Neural cell (in vitro differentiated cells): Measurements from ENCODE around the gene ATG7. TPM values are rescaled to one million over a fixed set of nuclear protein-coding genes. Genes with fewer than 3 reads are reported as not detected.

Source experiments
- H2AFZ ChIP-seq: fragments of 200-600, 300-800 bp; sonication (generic), shearing (Covaris generic); 2 replicates; pipeline ENCODE4 v1.6.0; 2014; ENCODE audit warnings: low read depth, mild to moderate bottlenecking, antibody characterized with exemption, low read length, moderate library complexity
- H3F3A ChIP-seq: fragments of 200-600 bp; shearing (Covaris generic); 2 replicates; pipeline ENCODE4 v1.6.1; 2016; ENCODE audit warnings: mild to moderate bottlenecking, moderate library complexity, mixed read lengths, antibody characterized with exemption, low read length; ENCODE audit not compliant: insufficient read depth, poor library complexity, severe bottlenecking
- H3K27ac ChIP-seq: fragments of 200-600, 300-800 bp; sonication (generic), shearing (Covaris generic); 2 replicates; pipeline ENCODE4 v1.5.1; 2014; ENCODE audit warnings: mild to moderate bottlenecking, low read length, moderate library complexity
- H3K27me3 ChIP-seq: fragments of 300-800, 200-600 bp; sonication (generic), shearing (Covaris generic); 2 replicates; pipeline ENCODE4 v1.6.0; 2014; ENCODE audit warnings: mild to moderate bottlenecking, low read depth, low read length, moderate library complexity; ENCODE audit not compliant: insufficient read depth
- H3K36me3 ChIP-seq: fragments of 300-800, 200-600 bp; sonication (generic), shearing (Covaris generic); 2 replicates; pipeline ENCODE4 v1.5.1; 2014; ENCODE audit warnings: mild to moderate bottlenecking, antibody characterized with exemption, low read length, moderate library complexity; ENCODE audit not compliant: insufficient read depth
- H3K4me2 ChIP-seq: fragments of 300-800, 200-600 bp; sonication (generic), shearing (Covaris generic); 2 replicates; pipeline ENCODE4 v1.6.0; 2014; ENCODE audit warnings: mild to moderate bottlenecking, low read length
- H3K4me3 ChIP-seq: fragments of 300-800, 200-600 bp; sonication (generic), shearing (Covaris generic); 2 replicates; pipeline ENCODE4 v1.5.1; 2014; ENCODE audit warnings: mild to moderate bottlenecking, low read length, moderate library complexity
- H3K79me2 ChIP-seq: fragments of 200-600 bp; shearing (Covaris generic); replicated peaks from 2 replicates; pipeline ENCODE4 v1.6.0; 2014; ENCODE audit warnings: mild to moderate bottlenecking, low read length, moderate library complexity; ENCODE audit not compliant: insufficient read depth
- H3K9ac ChIP-seq: fragments of 300-800, 200-600 bp; sonication (generic), shearing (Covaris generic); 2 replicates; pipeline ENCODE4 v1.6.1; 2016; ENCODE audit warnings: mild to moderate bottlenecking, low read length, mixed read lengths
- H3K9me2 ChIP-seq: fragments of 200-600 bp; shearing (Covaris generic); 2 replicates; pipeline ENCODE4 v1.6.1; 2016; ENCODE audit warnings: mild to moderate bottlenecking, low read length, mixed read lengths; ENCODE audit not compliant: insufficient read depth
- H3K9me3 ChIP-seq: fragments of 200-600, 300-800 bp; sonication (generic), shearing (Covaris generic); 2 replicates; pipeline ENCODE4 v1.6.1; 2016; ENCODE audit warnings: mild to moderate bottlenecking, mixed run types, low read length, moderate library complexity, mixed read lengths
- H4K20me1 ChIP-seq: fragments of 200-600 bp; shearing (Covaris generic); 2 replicates; pipeline ENCODE4 v1.6.1; 2016; ENCODE audit warnings: mild to moderate bottlenecking, mixed run types; ENCODE audit not compliant: insufficient read depth
- EP300 ChIP-seq: fragments of 450-650 bp; conservative IDR thresholded peaks from 2 replicates; pipeline ENCODE4 v1.6.1; 2014; ENCODE audit warnings: antibody characterized with exemption, mild to moderate bottlenecking, moderate library complexity; ENCODE audit not compliant: poor library complexity, severe bottlenecking
- EZH2 ChIP-seq: fragments of 200-600, 300-800 bp; shearing (Covaris generic), sonication (generic); IDR thresholded peaks from 2 replicates; pipeline ENCODE4 v1.6.1; 2014; ENCODE audit warnings: antibody characterized with exemption, low read length, borderline replicate concordance, mild to moderate bottlenecking; ENCODE audit not compliant: insufficient read depth, poor library complexity, severe bottlenecking
- MXI1 ChIP-seq: fragments of 450-650 bp; conservative IDR thresholded peaks from 2 replicates; pipeline ENCODE4 v1.6.1; 2014; ENCODE audit warnings: antibody characterized with exemption, mild to moderate bottlenecking; ENCODE audit not compliant: poor library complexity, severe bottlenecking
- POLR2AphosphoS5 ChIP-seq: IDR thresholded peaks from 2 replicates; pipeline ENCODE4 v1.6.1; 2012
- RAD21 ChIP-seq: fragments of 450-650 bp; conservative IDR thresholded peaks from 2 replicates; pipeline ENCODE4 v1.6.1; 2014; ENCODE audit warnings: antibody characterized with exemption, mild to moderate bottlenecking, moderate library complexity
- SMC3 ChIP-seq: fragments of 450-650 bp; conservative IDR thresholded peaks from 2 replicates; pipeline ENCODE4 v1.6.1; 2014; ENCODE audit warnings: antibody characterized with exemption, mild to moderate bottlenecking, moderate library complexity; ENCODE audit not compliant: poor library complexity
- TAF1 ChIP-seq: IDR thresholded peaks from 2 replicates; pipeline ENCODE4 v1.6.1; 2012; ENCODE audit warnings: low read depth
- polyA plus RNA-seq: library from polyadenylated mRNA; depleted of rRNA; stranded (reverse); fragments of >200 nt; gene quantifications from 2 replicates; pipeline ENCODE4 v1.2.3, GENCODE V29; 2014
- TF ChIP-seq, protein P1 (sequence below): IDR thresholded peaks from 2 replicates; pipeline ENCODE4 v1.6.1; 2012; ENCODE audit warnings: borderline replicate concordance
- TF ChIP-seq, protein P2 (sequence below): fragments of 450-650 bp; IDR thresholded peaks from 2 replicates; pipeline ENCODE4 v1.5.1; 2014; ENCODE audit warnings: antibody characterized with exemption, mild to moderate bottlenecking, moderate library complexity; ENCODE audit not compliant: poor library complexity, severe bottlenecking

The ATG7 gene
- polyA plus RNA-seq, 1 donor from 2014 or later = 28.8 TPM

DNA sequence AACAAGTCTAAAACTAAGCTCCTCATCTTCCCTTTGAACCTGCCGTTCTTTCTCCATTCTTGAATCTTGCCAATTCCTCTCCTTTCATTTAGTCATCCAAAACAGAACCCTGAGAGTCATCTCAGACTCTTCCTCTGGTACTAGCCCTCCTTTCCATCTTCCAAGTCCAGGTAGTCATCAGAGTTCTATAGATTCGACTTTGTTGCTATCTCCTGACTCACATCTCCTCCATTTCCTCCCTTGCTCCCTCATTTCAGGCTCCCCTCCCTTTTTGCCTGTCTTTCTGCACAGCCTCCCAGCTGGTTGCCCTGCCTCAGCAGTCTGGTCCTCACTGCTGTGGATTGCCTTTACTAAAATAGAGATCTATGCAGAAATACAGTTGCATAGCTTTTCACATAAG, 4.7 kb downstream of the ATG7 start (continued):
- TF ChIP-seq, protein P1, sequence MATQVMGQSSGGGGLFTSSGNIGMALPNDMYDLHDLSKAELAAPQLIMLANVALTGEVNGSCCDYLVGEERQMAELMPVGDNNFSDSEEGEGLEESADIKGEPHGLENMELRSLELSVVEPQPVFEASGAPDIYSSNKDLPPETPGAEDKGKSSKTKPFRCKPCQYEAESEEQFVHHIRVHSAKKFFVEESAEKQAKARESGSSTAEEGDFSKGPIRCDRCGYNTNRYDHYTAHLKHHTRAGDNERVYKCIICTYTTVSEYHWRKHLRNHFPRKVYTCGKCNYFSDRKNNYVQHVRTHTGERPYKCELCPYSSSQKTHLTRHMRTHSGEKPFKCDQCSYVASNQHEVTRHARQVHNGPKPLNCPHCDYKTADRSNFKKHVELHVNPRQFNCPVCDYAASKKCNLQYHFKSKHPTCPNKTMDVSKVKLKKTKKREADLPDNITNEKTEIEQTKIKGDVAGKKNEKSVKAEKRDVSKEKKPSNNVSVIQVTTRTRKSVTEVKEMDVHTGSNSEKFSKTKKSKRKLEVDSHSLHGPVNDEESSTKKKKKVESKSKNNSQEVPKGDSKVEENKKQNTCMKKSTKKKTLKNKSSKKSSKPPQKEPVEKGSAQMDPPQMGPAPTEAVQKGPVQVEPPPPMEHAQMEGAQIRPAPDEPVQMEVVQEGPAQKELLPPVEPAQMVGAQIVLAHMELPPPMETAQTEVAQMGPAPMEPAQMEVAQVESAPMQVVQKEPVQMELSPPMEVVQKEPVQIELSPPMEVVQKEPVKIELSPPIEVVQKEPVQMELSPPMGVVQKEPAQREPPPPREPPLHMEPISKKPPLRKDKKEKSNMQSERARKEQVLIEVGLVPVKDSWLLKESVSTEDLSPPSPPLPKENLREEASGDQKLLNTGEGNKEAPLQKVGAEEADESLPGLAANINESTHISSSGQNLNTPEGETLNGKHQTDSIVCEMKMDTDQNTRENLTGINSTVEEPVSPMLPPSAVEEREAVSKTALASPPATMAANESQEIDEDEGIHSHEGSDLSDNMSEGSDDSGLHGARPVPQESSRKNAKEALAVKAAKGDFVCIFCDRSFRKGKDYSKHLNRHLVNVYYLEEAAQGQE = no peak
- TF ChIP-seq TAF1 = no peak
- no peak for TF ChIP-seq MXI1

DNA sequence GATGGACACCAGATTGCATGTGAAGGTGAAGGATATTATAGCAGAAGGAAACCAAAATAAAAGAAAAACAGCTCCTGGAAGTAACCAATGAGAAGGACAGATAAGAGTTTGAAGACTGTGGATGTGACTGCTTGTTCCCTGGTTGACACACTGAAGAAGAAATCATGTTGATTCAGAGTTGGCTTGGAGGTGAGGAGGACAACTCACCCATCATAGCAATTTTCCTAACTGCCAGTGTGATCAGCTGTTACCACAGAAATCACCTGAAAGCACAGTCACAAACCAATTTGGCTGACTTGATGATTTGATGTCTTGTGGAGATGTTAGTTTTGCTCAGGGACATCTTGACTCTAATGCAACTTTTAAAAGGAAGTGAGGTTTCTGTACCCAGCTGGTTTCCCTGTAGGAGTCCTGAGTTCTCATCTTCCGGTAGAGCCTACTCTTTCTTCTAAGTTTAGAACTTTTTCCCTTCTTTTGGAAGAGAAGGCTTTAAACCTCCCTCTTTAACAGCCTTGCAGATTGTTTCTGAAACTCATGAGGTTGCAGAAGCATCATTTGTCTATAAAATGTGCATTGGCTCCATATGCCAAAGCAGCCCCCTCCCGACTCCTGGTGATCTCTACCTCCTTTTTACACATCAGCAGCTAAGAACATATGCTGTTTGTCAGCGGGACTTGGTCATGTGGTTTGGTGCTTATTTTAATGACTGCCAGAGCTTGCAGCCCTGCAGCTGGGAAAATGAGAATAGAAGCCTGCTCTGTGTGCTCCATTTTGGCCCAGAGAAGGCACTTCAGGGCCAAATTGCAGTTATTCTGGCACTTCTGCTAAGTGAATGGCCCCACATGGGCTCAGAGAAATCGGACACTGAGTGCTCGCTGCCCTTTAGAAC, 10.3 kb downstream of the ATG7 start:
- Histone ChIP-seq H3K9ac (no peak overlapping the region), H3K4me2 (no peak overlapping the region), H3K4me3 (no peak overlapping the region), H4K20me1 (no peaks in the 10 kb centered on the region), H2AFZ (no peak overlapping the region), H3K79me2 (no peaks in the 10 kb centered on the region), H3K27me3 (no peaks in the 10 kb centered on the region), H3K36me3 (no peaks in the 10 kb centered on the region), H3K9me2 (no peaks in the 10 kb centered on the region), H3F3A (no peaks in the 10 kb centered on the region), H3K9me3 (no peaks in the 10 kb centered on the region), H3K27ac (no peak overlapping the region)
- TF ChIP-seq MXI1 (no peak), SMC3 (no peak), RAD21 (no peak), TAF1 (no peak), EZH2 (no peak), POLR2AphosphoS5 (no peak), EP300 (no peak)
- TF ChIP-seq, protein P1 = no peak
- TF ChIP-seq, protein P2, sequence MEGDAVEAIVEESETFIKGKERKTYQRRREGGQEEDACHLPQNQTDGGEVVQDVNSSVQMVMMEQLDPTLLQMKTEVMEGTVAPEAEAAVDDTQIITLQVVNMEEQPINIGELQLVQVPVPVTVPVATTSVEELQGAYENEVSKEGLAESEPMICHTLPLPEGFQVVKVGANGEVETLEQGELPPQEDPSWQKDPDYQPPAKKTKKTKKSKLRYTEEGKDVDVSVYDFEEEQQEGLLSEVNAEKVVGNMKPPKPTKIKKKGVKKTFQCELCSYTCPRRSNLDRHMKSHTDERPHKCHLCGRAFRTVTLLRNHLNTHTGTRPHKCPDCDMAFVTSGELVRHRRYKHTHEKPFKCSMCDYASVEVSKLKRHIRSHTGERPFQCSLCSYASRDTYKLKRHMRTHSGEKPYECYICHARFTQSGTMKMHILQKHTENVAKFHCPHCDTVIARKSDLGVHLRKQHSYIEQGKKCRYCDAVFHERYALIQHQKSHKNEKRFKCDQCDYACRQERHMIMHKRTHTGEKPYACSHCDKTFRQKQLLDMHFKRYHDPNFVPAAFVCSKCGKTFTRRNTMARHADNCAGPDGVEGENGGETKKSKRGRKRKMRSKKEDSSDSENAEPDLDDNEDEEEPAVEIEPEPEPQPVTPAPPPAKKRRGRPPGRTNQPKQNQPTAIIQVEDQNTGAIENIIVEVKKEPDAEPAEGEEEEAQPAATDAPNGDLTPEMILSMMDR = no peak
